Pons (tissue), 1 donor: ENCODE measurements around the gene UCK2.

ENCODE experiments used
- DNase-seq: peaks from one replicate; pipeline ENCODE4 v3.0.0-alpha.2; 2016; ENCODE audit warnings: low spot score

The UCK2 gene

GRCh38 chr1:165937829-165938228, 110.4 kb downstream of the UCK2 start:
- no peak for DNase-seq

- no peak for DNase-seq
Measured at GRCh38 chr1:165938844-165939243, 111.4 kb downstream of the UCK2 start.

- no peak for DNase-seq
Measured at GRCh38 chr1:165941531-165941930, 114.1 kb downstream of the UCK2 start.

- no peak for DNase-seq
Measured at GRCh38 chr1:165942062-165942461, 114.6 kb downstream of the UCK2 start.

- DNase-seq = no peak
Measured at GRCh38 chr1:165942927-165943597, 115.6 kb downstream of the UCK2 start.

- no peak for DNase-seq
Measured at GRCh38 chr1:165945911-165946310, 118.5 kb downstream of the UCK2 start.

GRCh38 chr1:165947797-165948455, 120.5 kb downstream of the UCK2 start:
- DNase-seq = no peak

- no peak for DNase-seq
Measured at GRCh38 chr1:165949335-165950130, 122.1 kb downstream of the UCK2 start.

GRCh38 chr1:165954940-165955339, 127.5 kb downstream of the UCK2 start:
- DNase-seq = no peak

GRCh38 chr1:165958306-165958705, 130.9 kb downstream of the UCK2 start:
- no peak for DNase-seq

- no peak for DNase-seq
Measured at GRCh38 chr1:165960136-165960535, 132.7 kb downstream of the UCK2 start.

- DNase-seq = no peak
Measured at GRCh38 chr1:165960881-165961280, 133.5 kb downstream of the UCK2 start.
